ENCODE measurements around the gene STK10.

Gene STK10

DNA sequence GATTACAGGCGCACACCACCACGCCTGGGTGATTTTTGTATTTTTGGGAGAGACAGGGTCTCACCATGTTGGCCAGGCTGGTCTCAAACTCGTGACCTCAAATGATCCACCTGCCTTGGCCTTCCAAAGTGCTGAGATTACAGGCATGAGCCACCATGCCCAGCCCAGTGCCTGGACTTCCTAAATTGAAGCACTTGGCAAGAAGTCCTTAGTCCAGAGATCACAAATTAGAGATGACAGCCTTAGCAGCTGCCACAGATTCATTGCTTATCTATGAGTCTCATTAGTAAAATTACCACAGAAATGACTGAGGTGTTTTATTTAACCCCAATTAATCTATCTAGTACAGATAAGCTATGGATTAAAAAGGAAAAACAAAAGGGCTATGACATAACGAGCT lies 25.1 kb upstream of the STK10 start:
- no peak overlapping the region for H3K9ac ChIP-seq (ENCODE audit: low read depth, low read length, poor library complexity, severe bottlenecking)
- no peaks in the 10 kb centered on the region for H3K9me2 ChIP-seq (replicated peaks; ENCODE audit: low read depth, low read length)
- H3K27me3 ChIP-seq (ENCODE audit: insufficient read depth, low read length, poor library complexity, severe bottlenecking), result no peaks in the 10 kb centered on the region
- H3K79me2 ChIP-seq (ENCODE audit: insufficient read depth, low read length), result no peaks in the 10 kb centered on the region
- no peaks in the 10 kb centered on the region for H3K4me1 ChIP-seq (ENCODE audit: insufficient read depth, low read length, poor library complexity, severe bottlenecking)
- H3K9me3 ChIP-seq (ENCODE audit: insufficient read depth, low read depth, low read length), result no peaks in the 10 kb centered on the region
- H2AFZ ChIP-seq (ENCODE audit: low read length), result no peak overlapping the region
- no peak overlapping the region for H3K4me3 ChIP-seq (ENCODE audit: low read length, poor library complexity, severe bottlenecking)
- TF ChIP-seq EZH2phosphoT487 (IDR thresholded peaks at IDR 0.05; ENCODE audit: borderline replicate concordance), result no peak
- TF ChIP-seq, protein P1, sequence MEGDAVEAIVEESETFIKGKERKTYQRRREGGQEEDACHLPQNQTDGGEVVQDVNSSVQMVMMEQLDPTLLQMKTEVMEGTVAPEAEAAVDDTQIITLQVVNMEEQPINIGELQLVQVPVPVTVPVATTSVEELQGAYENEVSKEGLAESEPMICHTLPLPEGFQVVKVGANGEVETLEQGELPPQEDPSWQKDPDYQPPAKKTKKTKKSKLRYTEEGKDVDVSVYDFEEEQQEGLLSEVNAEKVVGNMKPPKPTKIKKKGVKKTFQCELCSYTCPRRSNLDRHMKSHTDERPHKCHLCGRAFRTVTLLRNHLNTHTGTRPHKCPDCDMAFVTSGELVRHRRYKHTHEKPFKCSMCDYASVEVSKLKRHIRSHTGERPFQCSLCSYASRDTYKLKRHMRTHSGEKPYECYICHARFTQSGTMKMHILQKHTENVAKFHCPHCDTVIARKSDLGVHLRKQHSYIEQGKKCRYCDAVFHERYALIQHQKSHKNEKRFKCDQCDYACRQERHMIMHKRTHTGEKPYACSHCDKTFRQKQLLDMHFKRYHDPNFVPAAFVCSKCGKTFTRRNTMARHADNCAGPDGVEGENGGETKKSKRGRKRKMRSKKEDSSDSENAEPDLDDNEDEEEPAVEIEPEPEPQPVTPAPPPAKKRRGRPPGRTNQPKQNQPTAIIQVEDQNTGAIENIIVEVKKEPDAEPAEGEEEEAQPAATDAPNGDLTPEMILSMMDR (conservative IDR thresholded peaks at IDR 0.05; ENCODE audit: low read length), result no peak
- H3F3A ChIP-seq (ENCODE audit: low read depth), result no peaks in the 10 kb centered on the region
- no peak overlapping the region for H3K4me2 ChIP-seq (ENCODE audit: low read depth, low read length, poor library complexity, severe bottlenecking)
- peaks cover 18% of the 10 kb centered on the region; the same call in 1 of the 2 replicates for H3K36me3 ChIP-seq (ENCODE audit: insufficient read depth, low read length)
- H4K20me1 ChIP-seq (ENCODE audit: insufficient read depth, low read length, poor library complexity, severe bottlenecking), result no peaks in the 10 kb centered on the region

DNA sequence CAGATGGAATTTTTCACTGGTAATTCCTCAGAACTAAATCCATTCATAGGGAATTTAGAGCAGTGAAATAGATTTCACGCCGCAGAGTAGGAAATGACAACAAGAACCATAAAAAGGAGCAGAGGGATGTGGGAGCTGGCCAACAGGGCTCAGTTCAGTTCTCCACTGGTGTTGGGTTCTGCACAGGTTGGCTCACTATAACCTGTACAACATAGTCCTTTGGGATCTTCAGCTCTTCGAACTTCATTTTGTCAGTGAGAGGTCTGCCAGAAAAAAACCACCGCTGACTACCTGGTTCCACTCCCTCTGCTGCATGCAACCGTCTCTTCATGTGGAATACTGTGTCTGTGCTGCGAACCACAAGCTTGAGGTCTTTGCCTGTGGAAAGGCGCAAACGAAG lies 23.7 kb upstream of the STK10 start:
- Histone ChIP-seq H3K27me3 (ENCODE audit: insufficient read depth, low read length, poor library complexity, severe bottlenecking) (no peaks in the 10 kb centered on the region), H3K4me3 (ENCODE audit: low read length, poor library complexity, severe bottlenecking) (no peak overlapping the region), H3F3A (ENCODE audit: low read depth) (no peaks in the 10 kb centered on the region), H3K4me2 (ENCODE audit: low read depth, low read length, poor library complexity, severe bottlenecking) (no peak overlapping the region), H3K9me3 (ENCODE audit: insufficient read depth, low read depth, low read length) (no peaks in the 10 kb centered on the region), H3K79me2 (ENCODE audit: insufficient read depth, low read length) (no peaks in the 10 kb centered on the region), H2AFZ (ENCODE audit: low read length) (no peak overlapping the region), H3K9ac (ENCODE audit: low read depth, low read length, poor library complexity, severe bottlenecking) (no peak overlapping the region), H3K36me3 (ENCODE audit: insufficient read depth, low read length) (peaks cover 18% of the 10 kb centered on the region; the same call in 1 of the 2 replicates), H3K9me2 (replicated peaks; ENCODE audit: low read depth, low read length) (no peaks in the 10 kb centered on the region), H4K20me1 (ENCODE audit: insufficient read depth, low read length, poor library complexity, severe bottlenecking) (no peaks in the 10 kb centered on the region), H3K4me1 (ENCODE audit: insufficient read depth, low read length, poor library complexity, severe bottlenecking) (peaks cover 10% of the 10 kb centered on the region)
- no peak for TF ChIP-seq EZH2phosphoT487 (IDR thresholded peaks at IDR 0.05; ENCODE audit: borderline replicate concordance)
- TF ChIP-seq, protein P1 (conservative IDR thresholded peaks at IDR 0.05; ENCODE audit: low read length), result no peak

DNA sequence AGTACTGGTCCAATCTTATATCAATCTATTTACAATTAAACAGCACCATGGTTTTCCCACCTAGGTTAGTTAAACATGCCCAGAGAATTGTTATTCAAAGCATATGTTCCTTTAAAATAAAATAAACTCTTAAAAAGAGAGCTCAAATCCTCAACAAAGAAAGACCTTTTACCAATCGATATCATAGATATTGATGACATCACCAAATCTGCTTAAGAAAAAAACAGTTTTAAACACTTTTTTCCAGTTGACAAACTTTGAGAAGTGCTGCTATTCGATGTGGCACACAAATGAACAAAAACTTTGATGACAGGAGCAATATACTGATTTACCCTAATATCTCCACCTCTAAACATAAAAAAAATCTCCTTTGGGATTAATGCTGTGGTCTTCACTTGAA lies 21.7 kb upstream of the STK10 start:
- Histone ChIP-seq H4K20me1 (ENCODE audit: insufficient read depth, low read length, poor library complexity, severe bottlenecking) (no peaks in the 10 kb centered on the region), H3K27me3 (ENCODE audit: insufficient read depth, low read length, poor library complexity, severe bottlenecking) (no peaks in the 10 kb centered on the region), H3K9me2 (replicated peaks; ENCODE audit: low read depth, low read length) (no peaks in the 10 kb centered on the region), H3K4me3 (ENCODE audit: low read length, poor library complexity, severe bottlenecking) (no peak overlapping the region), H3F3A (ENCODE audit: low read depth) (no peaks in the 10 kb centered on the region), H3K36me3 (ENCODE audit: insufficient read depth, low read length) (peaks cover 18% of the 10 kb centered on the region; the same call in 1 of the 2 replicates), H3K79me2 (ENCODE audit: insufficient read depth, low read length) (no peaks in the 10 kb centered on the region), H3K9me3 (ENCODE audit: insufficient read depth, low read depth, low read length) (no peaks in the 10 kb centered on the region), H2AFZ (ENCODE audit: low read length) (no peak overlapping the region), H3K4me1 (ENCODE audit: insufficient read depth, low read length, poor library complexity, severe bottlenecking) (peaks cover 10% of the 10 kb centered on the region), H3K9ac (ENCODE audit: low read depth, low read length, poor library complexity, severe bottlenecking) (no peak overlapping the region), H3K4me2 (ENCODE audit: low read depth, low read length, poor library complexity, severe bottlenecking) (no peak overlapping the region)
- TF ChIP-seq, protein P1 (conservative IDR thresholded peaks at IDR 0.05; ENCODE audit: low read length), result no peak
- TF ChIP-seq EZH2phosphoT487 (IDR thresholded peaks at IDR 0.05; ENCODE audit: borderline replicate concordance), result no peak
